RWPE2 (cell line): Measurements from ENCODE around the gene LPCAT1.
A peak's percentile ranks its signal among the peaks of the same experiment; 100 is the strongest.
"Not testable (repeated sequence)": the region's sequence is repeated elsewhere in the genome, so short reads cannot be mapped to it uniquely, and the experiment has no call there.

ENCODE experiments used
- ATAC-seq: fragments of 200-7000 bp; cut with Tn5 transposase; 3 replicates; pipeline ENCODE4 v1.9.1; 2021; ENCODE audit warnings: low read depth
- DNase-seq: peaks from one replicate; pipeline ENCODE4 v3.0.0-alpha.2; 2020; ENCODE audit warnings: low spot score
- H3K27ac ChIP-seq: fragments of 450-650 bp; 2 replicates; pipeline ENCODE4 v1.5.1; 2017; ENCODE audit warnings: mild to moderate bottlenecking; ENCODE audit not compliant: poor library complexity, severe bottlenecking
- H3K27me3 ChIP-seq: fragments of 250-450 bp; sonication (Bioruptor Pico); 2 replicates; pipeline ENCODE4 v1.5.1; 2021; ENCODE audit warnings: mild to moderate bottlenecking, moderate library complexity; ENCODE audit not compliant: insufficient read depth, poor library complexity, severe bottlenecking
- H3K36me3 ChIP-seq: fragments of 250-450 bp; sonication (Bioruptor Pico); 2 replicates; pipeline ENCODE4 v1.5.1; 2020; ENCODE audit warnings: low read depth, mild to moderate bottlenecking, moderate library complexity
- H3K4me1 ChIP-seq: fragments of 250-450 bp; sonication (Bioruptor Pico); 2 replicates; pipeline ENCODE4 v1.5.1; 2021; ENCODE audit warnings: mild to moderate bottlenecking, moderate library complexity; ENCODE audit not compliant: insufficient read depth, poor library complexity, severe bottlenecking
- H3K4me3 ChIP-seq: fragments of 250-450 bp; sonication (Bioruptor Pico); 2 replicates; pipeline ENCODE4 v1.5.1; 2021; ENCODE audit warnings: mild to moderate bottlenecking, moderate library complexity; ENCODE audit not compliant: severe bottlenecking
- H3K9me3 ChIP-seq: fragments of 250-450 bp; sonication (Bioruptor Pico); 2 replicates; pipeline ENCODE4 v1.5.1; 2021; ENCODE audit warnings: mild to moderate bottlenecking, moderate library complexity; ENCODE audit not compliant: severe bottlenecking
- CTCF ChIP-seq: fragments of 450-650 bp; IDR thresholded peaks from one replicate; pipeline ENCODE4 v1.5.1; 2017; ENCODE audit warnings: mild to moderate bottlenecking, moderate library complexity; ENCODE audit not compliant: poor library complexity, severe bottlenecking

The LPCAT1 gene

GRCh38 chr5:1476181-1476966 is 47.4 kb downstream of the LPCAT1 start:
- no peaks in the 10 kb centered on the region for H3K9me3 ChIP-seq
- no peak overlapping the region for H3K27ac ChIP-seq
- H3K4me3 ChIP-seq, result no peak overlapping the region
- no peaks in the 10 kb centered on the region for H3K27me3 ChIP-seq
- no peak for TF ChIP-seq CTCF
- peaks cover 76% of the 10 kb centered on the region for H3K36me3 ChIP-seq
- DNase-seq, result peak; percentile 73
- ATAC-seq, result no peak
- H3K4me1 ChIP-seq, result no peaks in the 10 kb centered on the region

- not testable (repeated sequence) for H3K4me3 ChIP-seq, H3K4me1 ChIP-seq, H3K9me3 ChIP-seq, H3K27me3 ChIP-seq, ATAC-seq, H3K27ac ChIP-seq
- DNase-seq, result peak; percentile 62
- peaks cover 82% of the 10 kb centered on the region for H3K36me3 ChIP-seq
Measured at GRCh38 chr5:1475544-1475900, 48.2 kb downstream of the LPCAT1 start.

GRCh38 chr5:1474866-1475543 is 48.8 kb downstream of the LPCAT1 start:
- ATAC-seq, result no peak

GRCh38 chr5:1474183-1474839 is 49.4 kb downstream of the LPCAT1 start:
- H3K27ac ChIP-seq, result no peak overlapping the region
- no peak for TF ChIP-seq CTCF
- peaks cover 80% of the 10 kb centered on the region for H3K36me3 ChIP-seq
- DNase-seq, result peak; percentile 71
- H3K4me3 ChIP-seq, result no peak overlapping the region
- H3K9me3 ChIP-seq, result no peaks in the 10 kb centered on the region
- H3K4me1 ChIP-seq, result no peaks in the 10 kb centered on the region
- ATAC-seq, result no peak
- H3K27me3 ChIP-seq, result no peaks in the 10 kb centered on the region

More at GRCh38 chr5:1474866-1475543, 48.8 kb downstream of the LPCAT1 start:
- H3K27ac ChIP-seq, result no peak overlapping the region
- H3K27me3 ChIP-seq, result no peaks in the 10 kb centered on the region
- H3K4me1 ChIP-seq, result no peaks in the 10 kb centered on the region
- peak; percentile 63 for DNase-seq
- TF ChIP-seq CTCF, result no peak
- H3K36me3 ChIP-seq, result peaks cover 86% of the 10 kb centered on the region
- H3K4me3 ChIP-seq, result no peak overlapping the region
- H3K9me3 ChIP-seq, result no peaks in the 10 kb centered on the region

- H3K36me3 ChIP-seq, result peaks cover 76% of the 10 kb centered on the region
- ATAC-seq, result no peak
- no peak for TF ChIP-seq CTCF
Measured at GRCh38 chr5:1473746-1474145, 50.0 kb downstream of the LPCAT1 start.

More at GRCh38 chr5:1473746-1474145, 50.0 kb downstream of the LPCAT1 start:
- no peak for DNase-seq
- Histone ChIP-seq H3K4me1 (no peaks in the 10 kb centered on the region), H3K27me3 (no peaks in the 10 kb centered on the region), H3K27ac (no peak overlapping the region), H3K9me3 (no peaks in the 10 kb centered on the region), H3K4me3 (no peak overlapping the region)
